HTR-8/SVneo (cell line): ENCODE results near the gene GNG7.
"Not testable (repeated sequence)": the region's sequence is repeated elsewhere in the genome, so short reads cannot be mapped to it uniquely, and the experiment has no call there.

Source experiments
- DNase-seq: peaks from one replicate; pipeline ENCODE4 v3.0.0; 2011; ENCODE audit warnings: low spot score, mixed read lengths; ENCODE audit not compliant: insufficient read length
- FAIRE-seq: peaks from 2 replicates; lab custom pipeline; 2011; peaks lifted over from hg19 to GRCh38; lab: Jason Lieb, UNC

Gene GNG7

GRCh38 chr19:2679439-2679838 lies 23.1 kb downstream of the GNG7 start:
- no peak for FAIRE-seq
- DNase-seq: no peak

- FAIRE-seq: not testable (repeated sequence)
Measured at GRCh38 chr19:2678948-2679347, 23.5 kb downstream of the GNG7 start.

GRCh38 chr19:2678044-2678671 lies 24.3 kb downstream of the GNG7 start:
- FAIRE-seq (no peak), DNase-seq (no peak)

More at GRCh38 chr19:2678948-2679347, 23.5 kb downstream of the GNG7 start:
- not testable (repeated sequence) for DNase-seq

GRCh38 chr19:2676823-2677222 lies 25.7 kb downstream of the GNG7 start:
- DNase-seq: no peak
- no peak for FAIRE-seq

- no peak for DNase-seq
- FAIRE-seq: no peak
Measured at GRCh38 chr19:2675892-2676291, 26.6 kb downstream of the GNG7 start.

GRCh38 chr19:2670217-2670616 lies 32.3 kb downstream of the GNG7 start:
- DNase-seq: no peak

GRCh38 chr19:2668175-2668763 lies 34.2 kb downstream of the GNG7 start:
- no peak for FAIRE-seq
- no peak for DNase-seq

More at GRCh38 chr19:2670217-2670616, 32.3 kb downstream of the GNG7 start:
- FAIRE-seq: no peak

GRCh38 chr19:2667349-2667748 lies 35.1 kb downstream of the GNG7 start:
- not testable (repeated sequence) for FAIRE-seq, DNase-seq

- FAIRE-seq (no peak), DNase-seq (no peak)
Measured at GRCh38 chr19:2666344-2666994, 36.0 kb downstream of the GNG7 start.

DNA sequence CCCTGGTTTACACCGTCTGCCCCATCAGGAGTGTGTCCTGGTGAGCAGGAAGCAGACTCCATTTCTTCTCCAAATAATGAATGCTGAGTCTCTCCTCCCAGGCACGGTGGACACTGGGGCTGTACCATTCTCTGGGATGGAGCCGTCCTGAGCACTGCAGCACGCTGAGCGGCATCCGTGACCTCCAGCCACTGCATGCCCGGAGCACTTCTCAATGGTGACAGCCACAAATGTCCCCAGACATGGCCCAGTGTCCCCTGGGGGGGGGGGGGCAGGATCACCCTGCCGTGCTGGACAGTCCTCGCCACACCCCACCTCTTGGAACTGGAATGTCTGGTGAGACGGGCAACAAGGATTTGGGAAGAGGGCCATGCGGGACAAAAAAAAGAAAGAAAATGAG lies 37.4 kb downstream of the GNG7 start:
- FAIRE-seq: no peak

GRCh38 chr19:2663920-2664571 lies 38.4 kb downstream of the GNG7 start:
- DNase-seq (no peak), FAIRE-seq (no peak)

More for the DNA sequence above, 37.4 kb downstream of the GNG7 start:
- DNase-seq: no peak

DNA sequence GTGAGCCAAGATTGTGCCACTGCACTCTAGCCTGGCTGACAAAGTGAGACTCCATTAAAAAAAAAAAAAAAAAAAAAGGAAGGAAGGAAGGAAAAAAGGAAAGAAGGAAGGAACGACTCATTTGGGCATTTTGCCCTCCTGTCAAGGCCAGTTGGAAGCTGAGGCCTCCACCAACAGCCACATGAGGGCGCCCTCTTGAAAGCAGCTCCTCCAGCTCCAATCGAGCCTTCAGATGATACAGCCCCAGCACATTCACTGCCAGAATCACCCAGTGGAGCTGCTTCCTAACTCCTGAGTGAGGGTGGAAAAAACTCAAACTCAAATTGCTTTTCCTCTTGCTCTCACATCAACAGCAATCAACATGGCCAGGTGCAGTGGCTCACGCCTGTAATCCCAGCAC lies 40.9 kb downstream of the GNG7 start:
- FAIRE-seq (no peak), DNase-seq (no peak)

GRCh38 chr19:2659856-2660432 lies 42.5 kb downstream of the GNG7 start:
- FAIRE-seq (no peak), DNase-seq (no peak)

DNA sequence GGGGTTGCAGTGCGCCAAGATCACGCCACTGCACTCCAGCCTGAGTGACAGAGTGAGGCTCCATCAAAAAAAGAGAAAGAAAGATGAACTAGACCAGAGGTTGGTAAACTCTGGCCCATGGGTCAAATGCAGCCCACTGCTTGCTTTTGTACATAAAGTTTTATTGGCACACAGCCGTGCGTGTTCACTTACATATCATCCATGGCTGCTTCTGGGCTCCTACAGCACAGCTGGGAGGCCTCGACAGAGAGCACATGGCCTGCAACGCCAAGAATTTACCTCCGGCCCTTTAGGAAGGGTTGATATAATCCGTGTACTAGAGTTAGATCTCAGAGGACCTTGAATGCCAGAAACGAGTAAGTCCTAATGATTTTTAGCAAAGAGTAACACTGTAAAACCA lies 46.0 kb downstream of the GNG7 start:
- DNase-seq: no peak
- FAIRE-seq: no peak

DNA sequence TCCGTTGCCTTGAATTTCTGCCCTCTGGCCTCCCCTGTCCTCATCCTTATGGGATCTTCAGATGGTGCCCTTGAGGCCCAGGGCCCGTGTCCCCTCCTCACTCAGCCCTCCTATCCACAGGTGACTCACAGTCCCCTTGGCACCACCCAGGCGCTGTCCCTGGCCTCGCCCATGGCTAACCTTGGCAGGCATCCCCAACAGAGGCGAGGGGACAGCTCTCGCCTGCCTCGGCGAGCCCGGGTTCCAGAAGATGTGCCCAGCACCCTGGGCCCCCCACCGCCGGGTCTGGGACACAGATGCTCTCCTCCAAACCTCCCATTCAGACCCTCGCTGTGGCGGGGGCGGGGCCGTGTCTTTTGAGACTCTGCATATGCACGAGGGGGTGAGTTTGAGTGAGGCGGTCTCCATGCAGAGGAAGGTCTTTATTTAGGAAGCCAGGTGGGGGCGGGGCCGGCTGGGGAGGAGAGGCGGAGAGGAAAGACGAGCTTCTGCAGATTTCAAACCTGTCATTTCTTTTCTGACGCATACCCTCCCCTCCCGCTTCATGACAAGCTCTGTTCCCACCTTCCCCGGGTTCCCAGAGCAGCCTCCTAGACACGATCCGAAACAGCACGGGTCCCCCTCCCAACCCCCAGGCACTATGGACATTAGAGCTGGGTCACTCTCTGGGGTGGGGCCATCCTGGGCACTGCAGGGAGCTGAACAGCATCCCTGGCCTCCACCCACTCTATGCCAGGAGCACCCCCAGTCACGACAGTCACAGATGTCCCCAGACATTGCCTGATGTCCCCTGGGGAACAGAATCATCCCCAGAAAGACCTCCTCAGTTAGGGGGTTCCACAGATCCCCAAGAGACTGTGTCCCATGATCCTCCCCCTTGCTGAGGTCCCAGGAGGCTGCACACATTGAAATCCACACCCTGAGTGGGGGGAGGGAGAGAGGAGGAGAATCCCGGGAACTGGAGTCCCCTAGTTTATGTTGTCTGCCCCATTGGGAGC lies 48.5 kb downstream of the GNG7 start:
- FAIRE-seq (no peak), DNase-seq (no peak)

- DNase-seq (no peak), FAIRE-seq (no peak)
Measured at GRCh38 chr19:2653218-2653617, 49.3 kb downstream of the GNG7 start.

GRCh38 chr19:2652504-2653099 lies 49.9 kb downstream of the GNG7 start:
- FAIRE-seq (no peak), DNase-seq (no peak)

- not testable (repeated sequence) for DNase-seq, FAIRE-seq
Measured at GRCh38 chr19:2651002-2651733, 51.3 kb downstream of the GNG7 start.
